Stimulated activated CD4-positive, alpha-beta T cell treated with anti-CD3 and anti-CD28 coated beads, TNF-alpha, amount 100 ng/mL, for 1 hour (primary cell): Measurements from ENCODE around the gene CTRB2.
"Not testable (repeated sequence)": the region's sequence is repeated elsewhere in the genome, so short reads cannot be mapped to it uniquely, and the experiment has no call there.

Experiments used
- DNase-seq, 3 donors: peaks; one replicate each; pipeline ENCODE4 v3.0.0-alpha.2; 2020; ENCODE audit warnings: low read depth in 3 of 3, low spot score in 1 of 3

Gene CTRB2

DNA sequence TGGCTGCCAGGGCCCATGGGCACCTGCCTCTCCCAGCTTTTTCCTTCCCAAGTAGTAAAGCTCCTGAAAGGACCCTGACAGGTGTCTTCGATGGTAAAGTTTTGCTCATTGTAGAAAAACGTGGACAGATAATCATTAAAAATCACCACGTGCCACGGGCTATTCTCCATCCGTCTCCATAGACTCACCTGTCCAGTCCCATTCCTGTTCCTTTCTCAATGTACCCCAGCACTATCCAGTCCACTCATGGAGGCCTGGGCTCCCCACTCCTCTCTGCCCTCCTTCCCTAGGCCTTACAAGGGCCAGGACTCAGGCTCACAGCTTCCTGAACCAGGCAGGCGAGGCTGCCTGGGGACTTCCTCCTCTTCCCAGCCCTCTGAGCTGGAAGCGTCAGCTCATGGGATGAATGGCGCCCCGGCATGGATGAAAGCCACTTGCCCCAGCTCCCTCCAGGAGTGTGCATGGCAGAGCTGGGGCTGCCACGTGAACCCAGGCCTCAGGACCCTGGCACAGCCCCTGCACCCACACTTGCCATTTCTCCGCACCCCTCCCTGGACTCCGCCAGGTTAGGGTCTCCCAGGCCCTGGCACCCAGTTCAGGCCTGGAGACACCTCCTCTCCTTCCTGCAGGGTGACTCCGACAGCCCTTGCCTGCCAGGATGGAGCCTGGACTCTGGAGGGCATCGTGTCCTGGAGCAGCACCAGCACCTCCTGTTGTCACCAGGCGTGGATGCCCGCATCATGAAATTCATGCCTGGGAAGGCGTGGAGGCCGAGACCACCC lies 20.6 kb upstream of the CTRB2 start:
- DNase-seq: no peak

DNA sequence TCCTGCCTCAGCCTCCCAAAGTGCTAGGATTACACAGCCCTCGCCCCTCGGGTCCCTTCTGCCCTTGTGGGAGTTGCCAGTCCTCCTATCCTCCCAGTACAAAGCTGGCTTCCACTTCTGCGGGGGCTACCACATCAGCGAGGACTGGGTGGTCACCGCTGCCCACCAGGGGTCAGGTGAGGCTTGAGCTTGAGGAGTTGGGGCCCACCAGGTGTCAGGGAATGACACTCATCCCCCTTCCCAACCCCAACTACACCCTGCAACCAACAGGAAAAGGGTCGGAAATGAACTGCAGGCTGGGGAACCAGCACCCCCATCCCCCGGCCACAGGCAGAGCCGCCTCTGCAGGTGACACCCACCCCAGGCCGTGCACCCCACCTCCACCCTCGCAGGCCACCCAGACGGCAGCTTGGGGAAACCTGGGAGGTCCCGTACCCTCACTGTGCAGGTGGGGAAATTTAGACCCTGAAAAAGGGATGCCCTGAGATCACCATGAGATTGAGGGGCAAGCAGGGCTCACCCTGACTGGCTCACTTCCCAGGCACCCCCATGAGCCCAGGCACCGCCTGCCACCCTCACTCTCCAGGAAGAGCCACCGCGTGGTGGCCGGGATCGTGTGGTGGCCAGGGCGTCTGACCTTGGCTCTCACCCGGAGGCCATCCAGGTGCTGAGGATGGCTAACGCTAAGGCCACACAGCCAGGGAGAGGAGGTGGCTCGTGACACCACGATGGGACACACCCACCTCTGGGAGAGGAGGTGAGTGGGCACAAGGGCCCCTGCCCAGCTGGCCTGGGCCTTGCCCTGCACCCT lies 19.8 kb upstream of the CTRB2 start:
- no peak for DNase-seq

DNA sequence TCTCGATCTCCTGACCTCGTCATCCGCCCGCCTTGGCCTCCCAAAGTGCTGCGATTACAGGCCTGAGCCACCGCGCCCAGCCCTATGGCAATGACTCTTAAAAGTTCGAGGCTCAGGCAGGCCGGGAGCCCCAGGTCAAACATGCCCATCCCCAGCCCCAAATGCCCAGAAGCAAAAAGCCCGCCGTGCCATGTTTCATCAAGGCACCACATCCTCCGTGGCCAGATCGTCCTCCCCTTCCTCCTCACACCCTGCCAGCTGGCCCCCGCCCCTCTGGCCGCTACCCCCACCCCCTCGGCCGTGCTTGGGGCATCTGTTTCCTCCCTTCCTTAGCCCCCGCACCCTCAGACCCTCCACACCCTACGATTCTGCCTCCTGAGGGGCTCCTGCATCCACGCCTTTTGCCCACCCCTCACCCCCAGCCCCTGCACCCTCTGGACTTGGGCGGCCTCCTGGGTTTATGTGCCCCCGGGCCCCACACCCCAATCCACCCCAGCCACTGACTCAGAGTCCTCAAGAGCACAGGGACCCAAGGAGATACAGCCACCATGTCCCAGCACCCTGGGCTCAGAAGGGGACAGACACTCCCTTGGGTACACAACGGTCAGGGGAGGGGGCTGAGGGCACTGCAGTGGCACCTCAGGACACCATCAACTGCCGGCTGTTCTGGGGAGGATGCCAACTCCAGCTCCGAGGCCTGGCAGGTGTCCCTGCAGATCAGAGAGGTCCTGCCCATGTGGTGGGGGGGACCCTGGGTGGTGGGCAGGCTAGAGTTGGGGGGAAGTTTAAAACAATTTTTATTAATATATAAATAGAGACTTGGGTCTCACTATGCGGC lies 18.9 kb upstream of the CTRB2 start:
- no peak for DNase-seq

DNA sequence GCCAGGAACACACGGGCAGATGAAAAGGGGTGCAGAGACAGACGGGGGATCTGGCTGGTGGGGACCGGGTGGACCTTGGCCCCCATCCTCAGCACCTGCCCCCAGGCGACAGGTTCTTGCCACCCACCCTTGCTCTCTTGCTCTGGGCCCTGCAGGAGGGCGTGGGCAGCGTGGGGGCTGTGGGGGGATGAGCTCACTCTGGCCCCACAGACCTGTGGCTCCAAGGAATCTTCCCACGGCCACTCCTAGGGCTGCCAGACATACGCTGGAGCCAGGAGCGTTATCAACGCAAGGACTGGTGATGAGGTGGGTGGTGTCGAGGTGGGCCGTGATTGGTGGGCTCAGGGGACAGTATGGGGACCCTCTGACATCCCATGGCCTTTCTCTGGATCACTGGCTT lies 18.1 kb upstream of the CTRB2 start:
- no peak for DNase-seq

DNA sequence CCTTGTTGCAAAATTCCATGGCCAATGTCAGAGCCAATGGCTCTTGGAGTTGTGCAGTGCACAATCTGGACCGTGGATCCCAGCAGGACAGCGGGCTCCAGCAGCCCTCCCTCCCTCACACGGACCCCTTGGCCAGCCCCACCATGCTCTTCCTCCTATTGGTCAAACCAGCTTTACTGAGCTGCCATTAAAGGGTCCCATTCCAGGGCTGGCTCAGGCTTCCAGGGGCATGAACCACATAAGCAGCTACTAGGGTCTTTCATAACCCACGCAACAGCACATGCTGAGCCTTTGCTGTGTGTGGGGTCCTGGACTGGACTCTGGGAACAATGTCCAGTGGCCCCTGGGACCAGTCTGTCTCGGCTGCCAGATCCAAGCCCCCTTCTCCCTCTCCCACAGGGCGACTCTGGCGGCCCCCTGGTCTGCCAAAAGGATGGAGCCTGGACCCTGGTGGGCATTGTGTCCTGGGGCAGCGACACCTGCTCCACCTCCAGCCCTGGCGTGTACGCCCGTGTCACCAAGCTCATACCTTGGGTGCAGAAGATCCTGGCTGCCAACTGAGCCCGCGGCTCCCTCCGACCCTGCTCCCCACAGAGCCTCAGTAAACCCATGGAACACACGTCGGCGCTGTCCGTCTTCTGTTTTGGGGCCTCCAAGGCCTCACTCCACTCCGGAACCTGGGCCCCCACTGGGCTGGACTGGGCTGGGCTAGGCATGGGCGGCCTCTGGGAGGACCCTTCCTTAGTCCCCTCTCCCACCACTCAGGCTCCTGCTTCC lies 17.5 kb upstream of the CTRB2 start:
- no peak for DNase-seq

DNA sequence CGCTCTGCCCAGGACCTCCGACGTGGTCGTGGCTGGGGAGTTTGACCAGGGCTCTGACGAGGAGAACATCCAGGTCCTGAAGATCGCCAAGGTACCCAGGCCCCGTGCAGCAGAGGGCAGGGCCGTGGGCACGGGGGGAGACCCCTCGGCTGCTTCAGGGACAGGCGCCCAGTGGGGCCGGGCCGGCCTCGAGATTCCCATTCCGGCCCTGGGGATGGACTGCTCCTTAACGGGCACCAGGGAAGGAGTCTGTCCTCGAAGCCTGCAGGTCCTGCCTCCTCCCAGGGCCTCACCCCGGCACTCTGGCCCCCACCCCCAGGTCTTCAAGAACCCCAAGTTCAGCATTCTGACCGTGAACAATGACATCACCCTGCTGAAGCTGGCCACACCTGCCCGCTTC lies 16.2 kb upstream of the CTRB2 start:
- DNase-seq: not testable (repeated sequence)

DNA sequence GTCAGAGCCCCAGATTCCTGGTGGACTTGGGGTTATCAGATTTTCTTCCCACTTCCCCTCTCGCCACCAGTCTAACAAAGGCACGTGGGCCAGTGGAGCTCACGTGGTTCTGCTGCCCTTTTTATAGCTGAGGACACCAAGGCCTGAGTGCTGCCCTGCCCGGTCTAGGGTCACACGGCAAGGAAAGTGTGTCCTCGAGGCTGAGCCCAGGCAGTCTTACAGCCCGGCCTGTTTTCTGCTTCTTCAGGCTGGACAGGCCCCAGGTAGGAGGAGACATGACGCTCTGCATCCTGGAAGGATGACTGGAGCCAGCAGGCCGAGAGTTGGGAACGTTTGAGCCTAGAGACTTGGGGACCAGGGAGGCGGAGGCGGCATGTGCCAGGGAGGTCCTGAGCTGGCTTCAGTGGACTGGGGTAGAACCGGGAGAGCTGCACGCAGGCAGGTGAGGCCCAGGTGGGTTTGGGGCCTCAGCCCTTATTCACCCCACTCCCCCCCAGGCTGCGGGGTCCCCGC lies 15.4 kb upstream of the CTRB2 start:
- DNase-seq: no peak

DNA sequence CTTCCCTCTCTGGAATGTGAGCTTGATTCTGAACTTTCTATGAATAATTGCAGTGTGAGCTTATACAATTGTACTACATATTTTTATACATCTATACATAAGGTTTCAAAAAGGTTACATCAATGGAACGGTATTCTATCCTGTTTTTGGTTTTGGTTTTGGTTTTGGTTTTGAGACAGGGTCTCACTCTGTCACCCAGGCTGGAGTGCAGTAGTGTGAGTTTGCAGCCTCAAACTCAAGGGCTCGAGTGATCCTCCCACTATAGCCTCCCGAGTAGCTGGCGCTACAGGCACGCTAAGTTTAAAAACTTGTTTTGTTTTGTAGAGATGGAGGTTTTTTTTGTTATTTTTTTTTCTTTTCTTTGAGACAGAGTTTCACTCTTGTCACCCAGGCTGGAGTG lies 12.9 kb upstream of the CTRB2 start:
- DNase-seq: peak in 1 of 3 donors; percentile 16

DNA sequence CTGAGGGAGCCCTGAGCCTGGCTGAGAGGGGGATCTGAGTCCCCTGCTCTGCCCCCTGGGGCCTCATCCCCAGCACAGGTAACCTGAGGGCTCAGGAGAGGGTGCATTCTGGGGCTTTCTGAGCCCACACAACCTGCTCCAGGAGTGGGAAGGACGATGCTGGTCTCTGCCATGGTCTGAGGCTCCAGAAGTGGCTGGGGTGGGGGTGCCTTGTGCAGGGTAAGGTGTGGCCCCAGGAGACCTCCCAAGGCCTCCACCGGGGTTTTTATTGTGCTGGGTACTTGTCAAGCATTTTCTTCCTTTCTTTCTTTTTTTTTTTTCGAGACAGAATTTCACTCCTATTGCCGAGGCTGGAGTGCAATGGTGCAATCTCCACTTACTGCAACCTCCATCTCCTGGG lies 12.1 kb upstream of the CTRB2 start:
- DNase-seq: no peak

DNA sequence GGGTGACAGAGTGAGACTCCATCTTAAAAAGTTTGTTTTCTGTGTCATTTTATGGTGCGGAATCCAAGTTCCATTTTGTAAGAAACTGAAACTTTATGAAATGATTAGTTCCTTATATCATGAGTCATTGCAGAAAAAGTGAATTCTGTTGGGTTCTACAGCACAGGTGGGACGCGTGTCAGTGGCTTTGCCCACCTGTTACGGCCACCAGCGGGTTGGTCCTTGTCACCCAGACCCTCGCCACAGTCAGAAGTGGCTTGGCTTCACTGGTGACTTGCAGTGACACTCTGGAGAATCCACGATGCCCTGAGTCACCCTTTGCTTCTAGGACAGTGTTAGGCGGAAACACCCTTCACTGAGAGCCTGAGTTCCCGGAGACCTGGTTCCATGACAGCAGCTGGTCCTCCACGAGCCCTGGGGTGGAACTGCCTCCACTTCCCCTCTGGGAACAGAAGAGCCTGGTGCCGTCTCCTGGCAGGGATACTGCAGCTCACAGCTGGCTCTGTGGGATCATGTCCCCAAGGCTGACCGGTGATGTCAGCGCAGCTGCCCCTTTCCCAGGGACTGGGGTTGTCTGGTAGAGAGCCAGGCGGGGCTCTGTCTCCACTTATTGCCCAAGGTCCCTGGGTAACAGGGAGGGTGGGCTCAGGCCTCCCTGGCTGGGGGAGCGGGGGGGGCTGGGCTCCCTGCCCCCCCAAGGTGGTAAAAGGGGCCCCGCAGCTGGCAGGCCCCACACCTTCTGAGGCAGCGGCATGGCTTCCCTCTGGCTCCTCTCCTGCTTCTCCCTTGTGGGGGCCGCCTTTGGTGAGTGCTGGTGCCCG lies 11.5 kb upstream of the CTRB2 start, which contains the start of gene CTRB1:
Gene CTRB1 (plus strand): TSS at position 733 of the 821 bp plus-strand sequence. CDS start 20 bp downstream, at position 753.
- DNase-seq: no peak

DNA sequence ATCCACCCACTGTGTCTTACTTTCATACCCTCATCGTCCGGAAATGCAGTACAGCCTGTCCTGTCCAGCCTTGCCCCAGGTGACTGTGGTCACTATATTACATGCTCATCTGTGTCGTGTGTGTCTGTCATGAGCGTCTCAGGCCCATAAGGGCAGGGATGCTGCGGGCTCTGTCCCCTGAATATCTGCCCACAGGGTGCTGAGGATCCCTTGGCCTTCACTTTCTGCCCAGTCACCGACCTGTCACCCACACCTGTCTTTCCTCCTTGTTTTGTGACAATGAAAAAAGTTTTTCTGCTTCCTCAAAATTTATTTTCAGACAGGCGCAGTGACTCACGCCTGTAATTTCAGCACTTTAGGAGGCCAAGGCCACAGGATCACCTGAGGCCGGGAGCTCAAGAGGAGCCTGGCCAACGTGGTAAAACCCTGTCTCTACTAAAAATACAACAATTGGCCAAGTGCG lies 10.5 kb upstream of the CTRB2 start:
- no peak for DNase-seq

DNA sequence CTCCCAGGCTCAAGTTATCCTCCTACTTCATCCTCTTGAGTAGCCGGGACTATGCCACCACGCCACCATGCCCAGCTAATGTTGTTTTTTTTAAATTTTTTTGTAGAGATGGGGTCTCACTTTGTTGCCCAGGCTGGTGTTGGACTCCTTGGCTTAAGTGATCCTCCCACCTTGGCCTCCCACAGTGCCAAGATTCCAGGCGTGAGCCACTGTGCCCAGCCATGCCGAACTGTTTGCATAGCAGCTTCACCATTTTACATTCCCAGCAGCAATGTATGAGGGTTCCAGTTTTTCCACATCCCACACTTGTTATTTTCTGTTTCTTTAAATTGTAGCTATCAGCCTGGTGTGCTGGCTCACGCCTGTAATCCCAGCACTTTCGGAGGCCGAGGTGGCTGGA lies 9.6 kb upstream of the CTRB2 start:
- DNase-seq: no peak

DNA sequence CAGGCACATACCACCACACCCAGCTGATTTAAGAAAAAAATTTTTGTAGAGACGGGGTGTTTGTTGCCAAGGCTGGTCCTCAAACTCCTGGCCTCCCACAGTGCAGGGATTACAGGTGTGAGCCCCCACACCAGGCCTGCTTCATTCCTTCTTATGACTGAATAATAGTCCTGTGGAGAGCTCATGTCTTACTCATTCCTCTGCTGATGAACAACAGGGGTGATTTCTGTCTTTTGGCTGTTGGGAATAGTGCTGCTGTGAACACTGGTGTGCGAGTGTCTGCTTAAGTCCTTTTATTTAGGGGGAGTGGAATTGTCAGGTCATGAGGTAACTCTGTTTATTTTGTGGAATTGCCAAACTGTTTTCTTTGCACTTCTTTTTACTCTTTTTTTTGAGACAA lies 9.2 kb upstream of the CTRB2 start:
- no peak for DNase-seq

DNA sequence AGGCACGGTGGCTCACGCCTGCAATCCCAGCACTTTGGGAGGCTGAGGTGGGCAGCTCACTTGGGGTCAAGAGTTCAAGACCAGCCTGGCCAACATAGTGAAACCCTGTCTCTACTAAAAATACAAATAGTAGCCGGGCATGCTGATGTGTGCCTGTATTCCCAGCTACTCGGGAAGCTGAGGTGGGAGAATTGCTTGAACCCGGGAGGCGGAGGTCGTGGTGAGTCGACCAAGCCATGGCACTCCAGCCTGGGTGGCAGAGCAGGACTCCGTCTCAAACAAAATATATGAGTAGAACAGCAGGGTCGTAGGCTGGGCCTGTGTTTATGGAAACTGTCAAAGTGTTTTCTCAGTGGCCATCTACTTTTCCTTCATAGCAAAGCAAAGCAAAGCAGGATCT lies 4.3 kb upstream of the CTRB2 start:
- DNase-seq: not testable (repeated sequence)

DNA sequence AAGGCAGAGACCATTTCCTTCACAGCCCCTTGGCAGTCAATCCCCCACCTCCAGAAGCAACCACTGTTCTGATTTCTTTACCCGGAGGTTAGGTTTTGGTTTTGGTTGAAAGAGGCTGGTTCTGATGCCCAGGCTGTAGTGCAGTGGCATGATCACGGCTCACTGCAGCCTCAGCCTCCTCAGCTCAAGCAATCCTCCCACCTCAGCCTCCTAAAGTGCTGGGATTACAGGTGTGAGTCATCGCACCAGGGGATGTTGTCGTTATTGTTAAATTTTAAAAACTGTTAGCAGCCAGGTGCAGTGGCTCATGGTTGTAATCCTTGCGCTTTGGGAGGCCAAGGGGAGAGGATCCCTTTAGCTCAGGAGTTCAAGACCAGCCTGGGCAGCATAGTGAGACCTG lies 3.0 kb upstream of the CTRB2 start:
- no peak for DNase-seq

DNA sequence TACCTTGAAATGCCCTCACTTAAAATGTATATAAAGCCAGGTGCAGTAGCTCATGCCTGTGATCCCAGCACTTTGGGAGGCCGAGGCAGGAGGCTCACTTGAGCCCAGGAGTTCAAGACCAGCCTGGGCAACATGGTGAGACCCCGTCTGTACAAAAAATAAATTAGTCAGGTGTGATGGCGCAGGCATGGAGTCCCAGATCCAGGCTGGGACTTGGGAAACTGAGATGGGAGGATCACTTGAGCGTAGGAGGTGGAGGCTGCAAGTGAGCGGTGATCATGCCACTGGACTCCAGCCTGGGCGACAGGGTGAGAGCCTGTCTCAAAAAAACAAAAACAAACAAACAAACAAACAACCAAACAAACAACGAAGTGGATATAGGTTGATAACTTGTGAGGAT lies 2.6 kb upstream of the CTRB2 start:
- DNase-seq: not testable (repeated sequence)

DNA sequence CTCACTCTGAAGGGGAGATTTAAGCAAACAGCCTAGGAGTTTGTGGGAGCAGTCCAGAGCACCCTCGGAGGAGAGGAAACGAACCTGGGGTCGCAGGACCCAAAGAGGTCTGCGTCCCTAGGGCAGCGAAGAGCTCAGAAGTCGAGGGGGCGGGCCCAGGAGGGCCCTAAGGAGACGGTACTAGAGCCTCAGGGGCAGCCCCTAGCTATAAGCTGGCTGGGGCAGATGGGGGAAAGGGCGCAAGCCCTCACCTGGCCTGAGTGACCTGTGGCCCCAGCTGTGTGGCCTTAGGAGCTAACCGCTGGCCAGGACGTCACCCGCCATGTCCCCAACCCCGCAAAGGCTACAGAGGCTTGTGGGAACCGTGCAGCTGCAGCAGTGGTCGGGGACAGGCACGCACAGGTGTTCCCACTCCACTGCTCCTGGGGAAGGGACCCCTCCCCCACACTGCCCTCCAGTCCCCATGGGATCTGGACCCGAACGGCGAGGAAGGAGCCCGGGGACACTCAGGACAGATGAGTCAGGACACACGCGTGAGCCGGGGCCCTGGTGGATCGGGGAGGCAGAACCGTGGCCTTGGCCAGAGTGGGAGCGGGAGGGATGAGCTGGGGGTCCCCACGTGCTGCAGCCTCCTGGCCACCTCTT lies 2.0 kb upstream of the CTRB2 start:
- no peak for DNase-seq

DNA sequence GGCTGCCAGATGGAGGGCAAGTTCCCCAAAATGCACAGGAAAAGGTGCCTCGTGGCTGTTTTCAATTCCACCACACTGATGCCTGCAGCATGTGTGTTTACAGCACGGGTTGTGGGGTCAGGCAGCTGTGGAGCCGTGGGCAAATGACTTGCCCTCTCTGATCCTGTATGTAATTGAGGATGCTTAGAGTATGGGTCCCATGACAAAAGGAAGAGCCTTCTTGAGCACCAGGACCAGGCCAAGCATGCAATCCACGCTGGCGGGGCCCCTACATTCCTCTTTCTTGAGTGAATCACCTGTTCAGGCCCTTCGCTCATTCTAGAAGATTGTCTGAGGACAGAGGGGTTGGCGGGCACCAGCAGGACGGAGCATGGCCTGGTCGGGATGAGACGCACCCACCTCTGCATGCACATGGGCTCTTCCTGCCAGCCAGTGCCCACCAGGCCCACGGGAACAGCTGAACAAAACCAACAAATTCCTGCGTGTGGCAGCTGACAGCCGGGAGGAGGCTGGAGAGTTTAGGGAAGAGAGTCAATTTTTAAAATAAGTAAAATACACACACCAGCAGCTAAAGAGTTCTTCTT lies 1.4 kb upstream of the CTRB2 start:
- DNase-seq: no peak

DNA sequence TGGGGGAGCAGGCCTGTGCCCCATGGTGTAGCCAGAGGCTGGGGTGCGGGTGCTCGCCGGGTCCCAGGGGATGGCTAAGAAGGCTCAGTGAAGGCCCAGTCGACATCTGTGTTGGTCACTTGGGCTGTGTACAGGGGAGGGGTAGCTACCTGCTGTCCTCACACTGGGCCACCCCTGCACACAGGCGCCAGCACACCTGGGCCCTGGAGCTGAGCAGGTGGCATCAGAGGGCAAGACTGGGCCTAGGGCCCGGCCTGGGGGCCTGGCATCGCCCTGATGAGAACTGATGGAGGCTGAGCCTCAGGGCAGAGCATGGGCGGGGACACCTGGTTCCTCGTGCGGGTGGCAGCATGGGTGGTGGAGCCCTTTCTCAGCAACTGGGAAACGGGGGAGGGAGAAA lies 870 bp upstream of the CTRB2 start:
- DNase-seq: no peak
